Sigmoid colon (tissue), 7 donors: ENCODE measurements around the gene TMEM209. TPM values are rescaled to one million over a fixed set of nuclear protein-coding genes. Genes with fewer than 3 reads are reported as not detected.

Source experiments
- DNase-seq: peaks from one replicate; pipeline ENCODE4 v3.0.0-alpha.2; 2019
- H3K27ac ChIP-seq, 4 donors: fragments of 200-600 bp; sonication (generic); one replicate each; pipeline ENCODE4 v1.5.1; 2016 to 2019; ENCODE audit warnings: mild to moderate bottlenecking in 1 of 4
- H3K27me3 ChIP-seq, 3 donors: fragments of 200-600 bp; sonication (generic); one replicate each; pipeline ENCODE4 v1.5.1; 2019; ENCODE audit warnings: mild to moderate bottlenecking in 1 of 3
- H3K36me3 ChIP-seq, 4 donors: fragments of 200-600 bp; sonication (generic); one replicate each; pipeline ENCODE4 v1.5.1; 2016 to 2019
- H3K4me1 ChIP-seq, 4 donors: fragments of 200-600 bp; sonication (generic); one replicate each; pipeline ENCODE4 v1.5.1; 2017 to 2019
- H3K4me3 ChIP-seq, 4 donors: fragments of 200-600 bp; sonication (generic); one replicate each; pipeline ENCODE4 v1.5.1; 2017 to 2019; ENCODE audit warnings: mild to moderate bottlenecking in 2 of 4, moderate library complexity in 1 of 4
- H3K9me3 ChIP-seq, 4 donors: fragments of 200-600 bp in 3 of 4; sonication (generic) in 3 of 4; one replicate each; pipeline versions ENCODE4 v1.5.1 to v1.6.1; 2013 to 2019
- EP300 ChIP-seq, 4 donors: sonication (generic); formaldehyde crosslinking; IDR thresholded peaks; one replicate each; pipeline ENCODE4 v1.6.1; 2017; ENCODE audit warnings: antibody characterized with exemption in 4 of 4
- POLR2A ChIP-seq, 2 donors: fragments of 450-650 bp; IDR thresholded peaks; one replicate each; pipeline ENCODE4 v1.6.1; 2016; ENCODE audit warnings: antibody characterized with exemption in 2 of 2, mild to moderate bottlenecking in 2 of 2, moderate library complexity in 2 of 2
- POLR2AphosphoS5 ChIP-seq, 4 donors: sonication (generic); formaldehyde crosslinking; IDR thresholded peaks; one replicate each; pipeline ENCODE4 v1.6.1; 2017; ENCODE audit warnings: antibody characterized with exemption in 4 of 4
- WGBS, 2 donors: extraction: QIAGEN DNeasy Blood & Tissue Kit; methylation state at CpG; one replicate each; pipeline ENCODE4 v1.1.7; 2013; 5-methylcytosine and 5-hydroxymethylcytosine counted together
- intact Hi-C: fragments of 100-400 bp; cut with DNase I; formaldehyde crosslinking; loops from one replicate; pipeline ENCODE4 v1.15.1; 2023
- polyA plus RNA-seq, 3 donors: library from polyadenylated mRNA; stranded (reverse); fragments of 200-250 nt; gene quantifications; one replicate each; pipeline ENCODE4 v1.2.3, GENCODE V29; 2013
- total RNA-seq, 4 donors: library from RNA; depleted of rRNA; stranded (reverse); fragments of >200 nt; gene quantifications; one replicate each; pipeline ENCODE4 v1.1.0, GENCODE V29; 2016
- TF ChIP-seq, protein P1 (sequence below), 4 experiments: fragments of 450-650 bp in 3 of 4; fragments of 200-600 bp in 1 of 4; IDR thresholded peaks; one replicate each; pipeline ENCODE4 v1.5.1; 2016 to 2019; ENCODE audit warnings: antibody characterized with exemption in 4 of 4, mild to moderate bottlenecking in 3 of 4, moderate library complexity in 2 of 4
- donor health status: healthy with polysubstance abuse.
- donor health status: Bipolar disorder and iron deficiency.
- donor health status: healthy.

The TMEM209 gene
- total and polyA plus RNA-seq, 7 donors, result 3.0 to 9.9 (median 8.7) TPM

DNA sequence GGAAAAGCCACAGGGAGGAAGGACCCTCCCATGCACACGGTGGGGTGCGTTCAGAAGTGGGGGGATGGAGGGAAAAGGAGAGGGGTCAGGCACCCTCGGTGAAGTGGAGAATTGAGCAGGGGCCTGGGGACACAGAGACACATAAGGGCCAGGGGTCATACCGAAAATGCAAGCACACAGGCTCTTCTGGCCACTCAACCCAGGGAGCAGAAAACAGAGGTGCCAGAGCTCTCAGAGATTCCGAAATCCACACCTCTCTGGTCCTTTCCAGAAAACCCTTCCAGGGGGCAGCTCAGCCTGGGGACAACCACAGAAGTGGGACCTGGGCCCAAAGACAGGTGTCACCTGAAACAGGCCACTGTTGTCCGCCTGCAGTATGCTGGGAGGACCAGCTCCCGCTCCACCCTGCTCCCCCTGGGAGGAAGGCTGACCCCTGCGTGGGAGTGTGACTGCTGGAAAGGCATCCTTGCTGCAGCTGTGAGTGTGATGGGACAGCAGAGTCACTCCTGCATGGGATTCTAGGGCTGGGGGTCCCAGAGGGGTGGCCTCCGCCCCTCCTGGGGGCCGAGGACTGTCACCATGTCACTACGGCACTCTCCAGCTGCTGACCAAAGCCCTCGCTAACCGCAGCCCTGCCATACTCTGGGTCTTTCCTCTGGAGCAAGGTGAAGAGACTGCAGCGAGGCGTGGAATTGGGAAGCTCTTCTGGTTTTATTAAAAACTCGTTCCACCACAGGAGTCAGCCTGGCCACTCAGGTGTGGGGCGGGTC lies 63.1 kb downstream of the TMEM209 start:
- Histone ChIP-seq H3K27ac (peak overlapping the region; percentile 53 to 76 (median 65)), H3K4me1 (peaks cover 0 to 19% (median 15%) of the 10 kb centered on the region in 4 donors), H3K27me3 (no peaks in the 10 kb centered on the region), H3K9me3 (no peaks in the 10 kb centered on the region), H3K36me3 (no peaks in the 10 kb centered on the region), H3K4me3 (peak overlapping the region; percentile 50 to 77 (median 54))
- DNase-seq, result no peak
- 58 to 70% methylated on average over 17 of the region's 17 CpGs for WGBS, 2 donors
- intact Hi-C loops, result no loop called here
- TF ChIP-seq POLR2AphosphoS5 (IDR thresholded peaks at IDR 0.05) (no peak), POLR2A (IDR thresholded peaks at IDR 0.05) (no peak), EP300 (IDR thresholded peaks at IDR 0.05) (no peak)
- TF ChIP-seq, protein P1, sequence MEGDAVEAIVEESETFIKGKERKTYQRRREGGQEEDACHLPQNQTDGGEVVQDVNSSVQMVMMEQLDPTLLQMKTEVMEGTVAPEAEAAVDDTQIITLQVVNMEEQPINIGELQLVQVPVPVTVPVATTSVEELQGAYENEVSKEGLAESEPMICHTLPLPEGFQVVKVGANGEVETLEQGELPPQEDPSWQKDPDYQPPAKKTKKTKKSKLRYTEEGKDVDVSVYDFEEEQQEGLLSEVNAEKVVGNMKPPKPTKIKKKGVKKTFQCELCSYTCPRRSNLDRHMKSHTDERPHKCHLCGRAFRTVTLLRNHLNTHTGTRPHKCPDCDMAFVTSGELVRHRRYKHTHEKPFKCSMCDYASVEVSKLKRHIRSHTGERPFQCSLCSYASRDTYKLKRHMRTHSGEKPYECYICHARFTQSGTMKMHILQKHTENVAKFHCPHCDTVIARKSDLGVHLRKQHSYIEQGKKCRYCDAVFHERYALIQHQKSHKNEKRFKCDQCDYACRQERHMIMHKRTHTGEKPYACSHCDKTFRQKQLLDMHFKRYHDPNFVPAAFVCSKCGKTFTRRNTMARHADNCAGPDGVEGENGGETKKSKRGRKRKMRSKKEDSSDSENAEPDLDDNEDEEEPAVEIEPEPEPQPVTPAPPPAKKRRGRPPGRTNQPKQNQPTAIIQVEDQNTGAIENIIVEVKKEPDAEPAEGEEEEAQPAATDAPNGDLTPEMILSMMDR (IDR thresholded peaks at IDR 0.05), result no peak

GRCh38 chr7:130141161-130141883 lies 63.9 kb downstream of the TMEM209 start:
- Histone ChIP-seq H3K27me3 (no peaks in the 10 kb centered on the region), H3K4me3 (peak overlapping the region; percentile 50 to 77 (median 54)), H3K4me1 (peaks cover 0 to 19% (median 15%) of the 10 kb centered on the region in 4 donors), H3K9me3 (no peaks in the 10 kb centered on the region), H3K27ac (peak overlapping the region; percentile 53 to 76 (median 65)), H3K36me3 (peaks cover 0 to 4% (median 0%) of the 10 kb centered on the region in 4 donors)
- TF ChIP-seq, protein P1 (IDR thresholded peaks at IDR 0.05), result no peak
- TF ChIP-seq EP300 (IDR thresholded peaks at IDR 0.05) (peak in 1 of 4 donors; percentile 29), POLR2AphosphoS5 (IDR thresholded peaks at IDR 0.05) (peak in 3 of 4 donors; percentile 22 to 64 (median 49)), POLR2A (IDR thresholded peaks at IDR 0.05) (no peak)
- peak; percentile 80 for DNase-seq
- intact Hi-C loops, result no loop called here
- WGBS, 2 donors, result 14 to 26% methylated on average over 39 of the region's 39 CpGs

DNA sequence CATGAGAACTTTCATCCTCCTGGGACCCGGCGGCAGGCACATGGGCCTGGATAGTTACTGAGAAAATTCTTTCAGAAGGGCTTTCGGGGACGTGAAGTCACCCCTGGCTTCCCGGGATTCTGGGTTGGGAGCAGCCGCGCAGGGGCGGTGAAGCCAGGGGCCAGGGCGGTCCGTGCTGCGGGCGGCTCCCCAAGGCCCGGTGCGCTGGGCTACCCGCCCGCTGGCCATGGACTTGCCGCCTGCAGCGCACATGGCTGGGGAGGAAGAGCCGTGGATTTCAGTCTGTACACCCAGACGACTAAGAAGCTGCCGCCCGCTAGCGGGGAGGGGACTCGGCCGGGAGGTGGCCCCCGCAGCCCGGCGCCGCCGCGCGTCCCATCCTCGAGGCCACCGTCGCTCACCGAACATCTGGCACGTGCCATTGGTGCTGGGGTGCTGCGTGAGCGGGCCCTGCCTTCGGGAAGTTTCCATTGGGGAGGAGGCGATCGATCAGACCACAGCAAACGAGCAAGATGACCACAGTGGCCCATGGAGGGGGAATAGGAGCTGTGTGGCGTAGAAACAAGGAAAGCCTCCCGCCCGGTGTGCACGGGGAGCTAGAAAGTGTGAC lies 64.5 kb downstream of the TMEM209 start:
- TF ChIP-seq POLR2AphosphoS5 (IDR thresholded peaks at IDR 0.05) (no peak), EP300 (IDR thresholded peaks at IDR 0.05) (no peak), POLR2A (IDR thresholded peaks at IDR 0.05) (no peak)
- TF ChIP-seq, protein P1 (IDR thresholded peaks at IDR 0.05), result no peak
- no peak for DNase-seq
- intact Hi-C loops, result no loop called here
- peak overlapping the region; percentile 53 to 76 (median 65) for H3K27ac ChIP-seq
- peaks cover 0 to 10% (median 0%) of the 10 kb centered on the region in 4 donors for H3K36me3 ChIP-seq
- no peaks in the 10 kb centered on the region for H3K27me3 ChIP-seq
- H3K4me1 ChIP-seq, result peaks cover 0 to 19% (median 15%) of the 10 kb centered on the region in 4 donors
- 92 to 96% methylated on average over 47 of the region's 47 CpGs for WGBS, 2 donors
- H3K9me3 ChIP-seq, result no peaks in the 10 kb centered on the region
- peak overlapping the region; percentile 50 to 77 (median 54) for H3K4me3 ChIP-seq

- intact Hi-C loops, result no loop called here
- 95% methylated on average over 2 of the region's 2 CpGs for WGBS, 2 donors
- TF ChIP-seq, protein P1 (IDR thresholded peaks at IDR 0.05), result no peak
- no peak for TF ChIP-seq POLR2AphosphoS5 (IDR thresholded peaks at IDR 0.05)
- TF ChIP-seq POLR2A (IDR thresholded peaks at IDR 0.05), result no peak
- TF ChIP-seq EP300 (IDR thresholded peaks at IDR 0.05), result no peak
- Histone ChIP-seq H3K36me3 (peaks cover 0 to 21% (median 2%) of the 10 kb centered on the region in 4 donors), H3K4me1 (peaks cover 0 to 19% (median 15%) of the 10 kb centered on the region in 4 donors), H3K9me3 (no peaks in the 10 kb centered on the region), H3K4me3 (no peak overlapping the region), H3K27ac (no peak overlapping the region), H3K27me3 (no peaks in the 10 kb centered on the region)
- no peak for DNase-seq
These were observed 65.8 kb downstream of the TMEM209 start for GRCh38 chr7:130139193-130139960.
